IPS-18c (cell line): ENCODE data around the gene SYCP1.
"Not testable (repeated sequence)": the region's sequence is repeated elsewhere in the genome, so short reads cannot be mapped to it uniquely, and the experiment has no call there.

Experiments
- H3K4me3 ChIP-seq: 2 replicates; pipeline ENCODE4 v1.7.0; 2013; ENCODE audit warnings: low read depth, mild to moderate bottlenecking, low read length, moderate library complexity; ENCODE audit not compliant: insufficient read depth
- H3K9me3 ChIP-seq: one replicate; pipeline ENCODE4 v1.6.1; 2013; ENCODE audit warnings: mild to moderate bottlenecking, low read length, moderate library complexity; ENCODE audit not compliant: control insufficient read depth, insufficient read depth

Gene SYCP1

GRCh38 chr1:114903480-114903879 lies 48.8 kb downstream of the SYCP1 start:
- no peaks in the 10 kb centered on the region for H3K9me3 ChIP-seq
- no peak overlapping the region for H3K4me3 ChIP-seq

GRCh38 chr1:114915720-114916119 lies 61.1 kb downstream of the SYCP1 start:
- not testable (repeated sequence) for H3K9me3 ChIP-seq, H3K4me3 ChIP-seq

GRCh38 chr1:114926607-114927006 lies 71.9 kb downstream of the SYCP1 start:
- Histone ChIP-seq H3K9me3 (no peaks in the 10 kb centered on the region), H3K4me3 (no peak overlapping the region)

- H3K4me3 ChIP-seq = no peak overlapping the region
- H3K9me3 ChIP-seq = no peaks in the 10 kb centered on the region
Observed at GRCh38 chr1:114927401-114927800, 72.7 kb downstream of the SYCP1 start.

GRCh38 chr1:114956570-114956969 lies 101.9 kb downstream of the SYCP1 start:
- H3K4me3 ChIP-seq = no peak overlapping the region
- no peaks in the 10 kb centered on the region for H3K9me3 ChIP-seq

GRCh38 chr1:114959423-114959822 lies 104.8 kb downstream of the SYCP1 start:
- H3K4me3 ChIP-seq = no peak overlapping the region
- no peaks in the 10 kb centered on the region for H3K9me3 ChIP-seq

- H3K9me3 ChIP-seq = no peaks in the 10 kb centered on the region
- H3K4me3 ChIP-seq = no peak overlapping the region
Observed at GRCh38 chr1:114976891-114977290, 122.2 kb downstream of the SYCP1 start.

- no peaks in the 10 kb centered on the region for H3K9me3 ChIP-seq
- H3K4me3 ChIP-seq = no peak overlapping the region
Observed at GRCh38 chr1:114979278-114979891, 124.7 kb downstream of the SYCP1 start.

- no peak overlapping the region for H3K4me3 ChIP-seq
- no peaks in the 10 kb centered on the region for H3K9me3 ChIP-seq
Observed at GRCh38 chr1:114982251-114982650, 127.6 kb downstream of the SYCP1 start.

GRCh38 chr1:114986286-114986685 lies 131.6 kb downstream of the SYCP1 start:
- no peaks in the 10 kb centered on the region for H3K9me3 ChIP-seq
- H3K4me3 ChIP-seq = no peak overlapping the region

- H3K9me3 ChIP-seq = no peaks in the 10 kb centered on the region
- no peak overlapping the region for H3K4me3 ChIP-seq
Observed at GRCh38 chr1:114988095-114988494, 133.4 kb downstream of the SYCP1 start.

- Histone ChIP-seq H3K9me3 (no peaks in the 10 kb centered on the region), H3K4me3 (no peak overlapping the region)
Observed at GRCh38 chr1:114997510-114998289, 143.0 kb downstream of the SYCP1 start.

- no peak overlapping the region for H3K4me3 ChIP-seq
- H3K9me3 ChIP-seq = no peaks in the 10 kb centered on the region
Observed at GRCh38 chr1:115006191-115006590, 151.5 kb downstream of the SYCP1 start.

- Histone ChIP-seq H3K9me3 (peaks cover 4% of the 10 kb centered on the region), H3K4me3 (no peak overlapping the region)
Observed at GRCh38 chr1:115012006-115012405, 157.3 kb downstream of the SYCP1 start.

GRCh38 chr1:115012434-115012833 lies 157.8 kb downstream of the SYCP1 start:
- H3K9me3 ChIP-seq = peaks cover 4% of the 10 kb centered on the region
- H3K4me3 ChIP-seq = no peak overlapping the region

- peaks cover 4% of the 10 kb centered on the region for H3K9me3 ChIP-seq
Observed at GRCh38 chr1:115013792-115014191, 159.1 kb downstream of the SYCP1 start.

GRCh38 chr1:115019549-115019948 lies 164.9 kb downstream of the SYCP1 start:
- H3K4me3 ChIP-seq = not testable (repeated sequence)

More at GRCh38 chr1:115013792-115014191, 159.1 kb downstream of the SYCP1 start:
- H3K4me3 ChIP-seq = no peak overlapping the region

GRCh38 chr1:115021145-115021544 lies 166.5 kb downstream of the SYCP1 start:
- no peaks in the 10 kb centered on the region for H3K9me3 ChIP-seq

More at GRCh38 chr1:115019549-115019948, 164.9 kb downstream of the SYCP1 start:
- H3K9me3 ChIP-seq = not testable (repeated sequence)

More at GRCh38 chr1:115021145-115021544, 166.5 kb downstream of the SYCP1 start:
- H3K4me3 ChIP-seq = no peak overlapping the region
